NCI-H82 treated with DMSO at 0.1 percent for 48 hours (cell line): ENCODE measurements around the gene ATXN2.
"Not testable (repeated sequence)": the region's sequence is repeated elsewhere in the genome, so short reads cannot be mapped to it uniquely, and the experiment has no call there.

Experiments used
- DNase-seq: peaks from one replicate; lab custom pipeline; 2025; ENCODE audit not compliant: unreplicated experiment; lab: John Stamatoyannopoulos, UW

Gene ATXN2

DNA sequence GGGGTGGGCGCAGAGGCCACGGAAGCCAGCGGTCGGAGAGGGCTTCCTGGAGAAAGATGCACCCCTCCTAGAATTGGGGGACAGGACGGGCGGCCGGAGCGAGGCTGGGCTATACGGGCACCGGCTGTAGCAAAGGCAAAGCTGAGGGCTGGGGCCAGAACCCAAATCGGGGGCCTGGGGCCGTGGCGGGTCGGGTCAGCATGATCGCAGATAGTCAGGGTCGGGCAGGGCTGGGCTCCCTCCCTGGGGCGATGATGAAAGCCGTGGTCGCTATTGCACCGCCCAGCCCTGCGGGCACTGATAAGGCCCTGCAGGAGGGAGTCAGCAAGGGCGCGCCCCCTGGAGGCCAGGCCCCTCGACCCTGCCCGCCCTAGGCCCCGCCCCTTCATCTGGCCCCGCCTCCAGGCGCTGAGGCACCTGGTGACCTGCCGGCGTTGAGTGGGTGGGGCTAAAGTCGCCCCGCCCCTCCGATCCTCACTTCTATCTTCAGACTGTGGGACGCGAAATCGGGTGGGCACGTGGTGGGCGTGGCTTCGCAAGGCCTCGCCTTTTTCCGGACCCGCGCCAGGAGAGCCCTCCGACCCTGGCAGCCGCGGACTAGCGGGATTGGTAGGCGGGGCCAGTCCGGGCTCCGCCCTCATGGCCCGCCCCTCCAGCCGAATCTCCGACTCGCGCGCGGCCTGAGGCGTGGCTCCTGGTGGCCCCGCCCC lies 193.8 kb downstream of the ATXN2 start:
- peak; percentile 90 for DNase-seq

DNA sequence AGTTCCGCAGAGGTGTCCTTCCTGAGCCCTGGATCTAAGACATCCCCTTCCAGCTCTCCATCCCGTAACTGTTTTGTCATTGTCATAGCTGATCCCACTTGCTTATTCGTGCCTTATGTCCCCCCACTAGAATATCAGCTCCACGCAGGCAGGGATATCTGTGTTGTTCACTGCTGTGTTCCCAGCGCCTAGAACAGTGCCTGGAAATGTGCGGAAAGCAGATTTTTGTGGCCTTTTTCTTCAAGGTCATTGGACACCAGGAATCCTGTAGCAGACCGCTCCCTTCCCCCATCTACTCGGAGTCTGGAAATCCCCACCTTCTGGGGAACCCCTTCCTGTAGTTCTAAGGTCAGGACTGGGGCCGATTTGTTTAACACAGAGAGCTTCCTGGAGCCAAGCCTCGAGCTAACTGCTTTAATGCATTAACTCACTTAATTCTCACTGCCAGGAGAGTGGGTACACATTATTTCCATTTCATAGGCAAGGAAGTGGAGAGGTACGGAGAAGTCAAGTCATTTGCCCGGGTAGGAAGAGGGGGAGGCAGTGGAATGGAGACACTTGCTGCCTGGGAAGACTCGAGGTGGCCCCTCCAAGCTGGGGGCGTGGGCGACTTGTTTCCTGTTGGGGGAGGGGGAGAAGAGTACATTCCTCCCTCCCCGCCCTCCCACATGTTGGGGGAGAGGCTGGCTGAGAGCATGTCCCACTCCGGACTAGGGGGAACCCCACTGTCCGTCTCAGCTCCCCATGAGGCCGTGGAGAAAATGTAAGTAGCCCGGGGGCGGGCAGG lies 194.6 kb downstream of the ATXN2 start:
- DNase-seq: no peak

DNA sequence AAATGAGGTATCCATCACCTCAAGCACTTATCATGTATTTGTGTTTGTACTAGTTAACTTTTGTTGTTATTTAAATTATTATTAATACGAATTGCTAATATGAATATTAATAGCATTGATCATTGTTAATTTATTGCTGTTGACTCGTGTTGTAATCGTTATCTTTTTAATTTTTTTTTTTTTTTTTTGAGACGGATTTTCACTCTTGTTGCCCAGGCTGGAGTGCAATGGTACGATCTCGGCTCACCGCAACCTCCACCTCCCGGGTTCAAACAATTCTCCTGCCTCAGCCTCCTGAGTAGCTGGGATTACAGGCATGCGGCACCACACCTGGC lies 196.7 kb downstream of the ATXN2 start:
- not testable (repeated sequence) for DNase-seq
